D721Med (cell line): Measurements from ENCODE around the gene LAMC1.

Experiments used
- DNase-seq: peaks from one replicate; pipeline ENCODE4 v3.0.0; 2011; ENCODE audit warnings: low spot score; ENCODE audit not compliant: insufficient read length
- FAIRE-seq: peaks from 2 replicates; lab custom pipeline; 2011; peaks lifted over from hg19 to GRCh38; lab: Jason Lieb, UNC
- TF ChIP-seq, protein P1 (sequence below): IDR thresholded peaks from 2 replicates; pipeline ENCODE4 v1.5.1; 2012; ENCODE audit warnings: mild to moderate bottlenecking, control low read depth; ENCODE audit not compliant: insufficient read depth; ENCODE audit errors: missing control alignments

Gene LAMC1

DNA sequence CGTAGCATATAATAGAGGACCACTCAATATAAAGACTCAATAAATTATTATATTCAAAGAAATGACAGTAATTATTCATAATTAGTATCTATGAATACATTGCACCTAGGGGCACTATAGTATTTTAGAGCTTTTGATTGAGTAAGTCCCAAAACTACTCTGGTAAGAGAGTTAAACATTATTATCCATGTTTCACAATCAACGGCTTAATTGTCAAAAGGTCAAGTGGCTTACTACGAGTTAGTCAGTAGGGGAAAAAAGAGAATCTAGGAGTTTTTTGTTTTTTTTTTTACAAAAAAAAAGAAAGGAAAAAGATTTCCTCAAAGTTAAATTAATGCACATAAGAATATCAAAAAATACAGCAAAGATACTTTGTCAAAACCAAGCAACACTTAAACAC, 20.4 kb upstream of the LAMC1 start:
- TF ChIP-seq, protein P1, sequence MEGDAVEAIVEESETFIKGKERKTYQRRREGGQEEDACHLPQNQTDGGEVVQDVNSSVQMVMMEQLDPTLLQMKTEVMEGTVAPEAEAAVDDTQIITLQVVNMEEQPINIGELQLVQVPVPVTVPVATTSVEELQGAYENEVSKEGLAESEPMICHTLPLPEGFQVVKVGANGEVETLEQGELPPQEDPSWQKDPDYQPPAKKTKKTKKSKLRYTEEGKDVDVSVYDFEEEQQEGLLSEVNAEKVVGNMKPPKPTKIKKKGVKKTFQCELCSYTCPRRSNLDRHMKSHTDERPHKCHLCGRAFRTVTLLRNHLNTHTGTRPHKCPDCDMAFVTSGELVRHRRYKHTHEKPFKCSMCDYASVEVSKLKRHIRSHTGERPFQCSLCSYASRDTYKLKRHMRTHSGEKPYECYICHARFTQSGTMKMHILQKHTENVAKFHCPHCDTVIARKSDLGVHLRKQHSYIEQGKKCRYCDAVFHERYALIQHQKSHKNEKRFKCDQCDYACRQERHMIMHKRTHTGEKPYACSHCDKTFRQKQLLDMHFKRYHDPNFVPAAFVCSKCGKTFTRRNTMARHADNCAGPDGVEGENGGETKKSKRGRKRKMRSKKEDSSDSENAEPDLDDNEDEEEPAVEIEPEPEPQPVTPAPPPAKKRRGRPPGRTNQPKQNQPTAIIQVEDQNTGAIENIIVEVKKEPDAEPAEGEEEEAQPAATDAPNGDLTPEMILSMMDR = no peak

DNA sequence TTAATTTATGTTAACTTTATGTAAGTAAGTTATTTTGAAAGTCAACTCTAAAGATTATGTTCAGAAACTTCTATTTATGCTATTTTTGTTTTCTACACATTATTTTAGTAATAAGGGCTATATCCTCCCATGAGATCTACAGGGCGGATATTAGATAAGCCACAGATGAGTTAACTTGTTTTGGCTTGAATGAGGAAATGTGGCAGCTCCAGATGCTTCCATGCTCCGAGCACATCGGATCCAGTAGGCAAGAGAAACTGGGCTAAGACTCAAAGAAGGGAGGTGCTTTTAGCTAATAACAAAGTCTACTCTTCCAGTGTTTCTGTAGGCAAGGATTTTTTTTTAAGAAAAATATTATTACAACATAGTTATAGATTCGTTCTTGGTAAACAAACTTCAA, 20.0 kb upstream of the LAMC1 start:
- no peak for FAIRE-seq
- no peak for DNase-seq
- TF ChIP-seq, protein P1 = no peak

More for the DNA sequence above, 20.4 kb upstream of the LAMC1 start:
- DNase-seq = no peak
- FAIRE-seq = no peak

DNA sequence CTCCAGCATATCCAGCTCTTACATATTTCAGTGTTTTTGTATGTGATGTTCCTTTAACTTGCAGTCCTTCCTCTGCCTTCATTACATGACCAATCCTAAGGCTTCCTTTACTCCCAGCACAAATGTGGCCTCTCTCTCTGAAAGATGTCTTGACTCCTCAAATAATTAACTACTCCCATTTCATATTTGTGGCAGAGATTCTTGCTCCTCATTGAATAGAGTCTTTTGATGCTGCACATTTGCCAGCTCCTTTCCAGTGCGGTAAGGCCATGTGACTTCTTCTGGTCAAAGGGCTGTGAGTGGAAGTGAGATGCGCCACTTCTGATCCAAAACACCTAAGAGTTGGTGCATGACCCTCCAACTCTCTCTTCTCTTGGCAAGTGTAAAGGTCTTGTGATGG, 19.1 kb upstream of the LAMC1 start:
- FAIRE-seq (no peak), DNase-seq (no peak)
- TF ChIP-seq, protein P1 = no peak

DNA sequence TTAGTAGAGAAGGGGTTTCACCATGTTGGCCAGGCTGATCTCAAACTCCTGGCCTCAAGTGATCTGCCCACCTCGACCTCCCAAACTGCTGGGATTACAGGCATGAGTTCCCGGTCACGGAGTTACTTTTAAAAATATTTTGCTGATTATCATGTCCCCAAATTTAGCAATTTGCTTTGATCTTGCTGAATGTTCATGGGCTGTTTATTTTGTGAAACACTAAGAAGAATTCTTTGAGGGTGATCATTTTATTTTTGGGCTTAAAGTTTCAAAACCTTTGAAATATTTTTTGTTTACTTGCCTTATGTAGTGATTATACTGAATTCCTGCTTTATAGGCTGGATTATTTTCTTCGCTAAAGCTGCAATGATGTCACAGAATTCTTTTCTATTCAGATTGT, 11.4 kb upstream of the LAMC1 start:
- DNase-seq = no peak
- FAIRE-seq = no peak
- TF ChIP-seq, protein P1 = no peak

DNA sequence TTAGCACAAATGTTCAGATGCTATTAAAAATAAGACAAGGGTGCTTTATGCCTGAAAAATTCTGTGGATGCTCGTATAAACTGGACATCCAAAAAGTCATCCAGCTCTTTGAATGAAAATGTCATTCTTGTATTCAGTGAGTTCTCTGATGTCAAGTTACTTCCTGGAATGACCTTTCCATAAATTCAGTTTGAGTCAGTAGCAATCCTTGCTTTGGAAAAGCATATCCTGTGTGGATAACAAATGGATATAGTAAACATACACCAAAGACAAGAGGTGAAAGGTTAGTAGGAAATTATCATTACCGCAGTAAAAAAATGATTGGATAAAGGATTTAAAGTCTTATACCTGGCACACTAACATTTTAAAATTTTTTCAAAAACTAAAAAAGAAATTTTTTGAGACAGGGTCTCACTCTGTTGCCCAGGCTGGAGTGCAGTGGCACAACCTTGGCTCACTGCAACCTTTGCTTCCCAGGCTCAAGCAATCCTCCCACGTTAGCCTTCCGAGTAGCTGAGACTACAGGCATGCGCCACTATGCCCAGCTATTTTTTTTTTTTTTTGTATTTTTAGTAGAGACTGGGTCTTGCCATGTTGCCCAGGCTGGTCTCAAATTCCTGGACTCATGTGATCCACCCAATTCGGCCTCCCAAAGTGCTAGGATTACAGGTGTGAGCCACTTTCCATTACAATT, 10.8 kb upstream of the LAMC1 start:
- TF ChIP-seq, protein P1 = no peak
- FAIRE-seq = no peak
- no peak for DNase-seq

DNA sequence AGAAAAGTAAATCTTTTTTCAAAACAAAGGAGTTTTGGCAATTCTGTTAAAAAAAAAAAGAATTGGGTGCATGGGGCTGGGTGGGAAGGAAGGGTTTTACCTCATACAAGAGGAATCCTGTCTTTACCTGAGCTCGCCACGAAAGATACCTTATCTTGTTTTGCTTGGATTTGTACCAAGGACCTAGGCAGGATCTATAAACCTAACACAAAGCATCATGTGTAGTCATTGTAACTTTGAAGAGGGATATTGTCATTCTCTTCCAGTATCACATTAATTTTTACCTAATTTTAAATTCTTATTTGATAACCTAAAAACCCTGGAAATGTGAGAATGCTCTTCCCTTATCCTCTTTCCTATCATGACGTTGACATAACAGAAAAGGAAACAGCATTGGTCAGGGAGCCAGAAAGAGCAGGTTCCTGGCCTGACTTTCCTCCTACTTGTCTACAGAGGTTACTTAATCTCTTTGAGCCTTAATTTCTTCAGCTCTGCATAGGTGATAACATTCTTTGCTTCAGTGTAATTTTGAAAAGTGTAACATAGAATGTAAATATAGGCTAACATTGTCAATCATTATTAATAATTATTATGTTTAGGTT, 4.0 kb upstream of the LAMC1 start:
- no peak for FAIRE-seq
- TF ChIP-seq, protein P1 = no peak
- DNase-seq = no peak

DNA sequence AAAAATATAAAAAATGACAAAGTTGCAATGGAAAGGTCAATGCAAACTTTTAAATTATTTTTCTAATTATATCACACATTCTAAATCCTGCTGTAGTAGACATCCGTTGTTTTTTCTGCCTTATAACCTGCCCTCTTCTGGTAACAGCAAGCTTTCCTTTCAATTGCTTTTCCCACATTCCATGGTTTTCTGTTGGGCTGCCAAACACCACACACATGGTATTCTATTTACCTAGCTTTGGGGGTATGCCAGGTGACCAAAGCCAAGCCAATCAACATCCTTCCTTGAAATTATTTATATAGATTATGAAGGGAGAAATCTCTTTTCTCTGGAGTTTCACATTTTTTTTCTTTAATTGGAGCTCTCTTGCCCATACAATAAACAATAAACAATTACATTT, 3.4 kb upstream of the LAMC1 start:
- FAIRE-seq = no peak
- no peak for DNase-seq
- TF ChIP-seq, protein P1 = no peak
